Uterus (tissue), 4 donors: ENCODE results near the gene PTPRN. TPM values are rescaled to one million over a fixed set of nuclear protein-coding genes. Genes with fewer than 3 reads are reported as not detected.
"Not testable (repeated sequence)": the region's sequence is repeated elsewhere in the genome, so short reads cannot be mapped to it uniquely, and the experiment has no call there.

Experiments
- DNase-seq, 2 donors: peaks; one replicate each; pipeline ENCODE4 v3.0.0-alpha.2; 2019 to 2020
- H3K27ac ChIP-seq, 2 donors: fragments of 200-600 bp; sonication (generic); 1 replicate in 1 of 2; 2 replicates in 1 of 2; pipeline ENCODE4 v1.5.1; 2016 to 2018
- H3K27me3 ChIP-seq, 2 donors: fragments of 200-600 bp; sonication (generic); one replicate each; pipeline ENCODE4 v1.5.1; 2018 to 2019; ENCODE audit warnings: control low read depth in 1 of 2
- H3K36me3 ChIP-seq, 2 donors: fragments of 200-600 bp; sonication (generic); one replicate each; pipeline ENCODE4 v1.5.1; 2019; ENCODE audit warnings: control low read depth in 1 of 2
- H3K4me1 ChIP-seq, 2 donors: fragments of 200-600 bp; sonication (generic); one replicate each; pipeline ENCODE4 v1.5.1; 2018 to 2019; ENCODE audit warnings: control low read depth in 1 of 2
- H3K4me3 ChIP-seq, 2 donors: fragments of 200-600 bp; sonication (generic); 1 replicate in 1 of 2; 2 replicates in 1 of 2; pipeline ENCODE4 v1.5.1; 2018 to 2019; ENCODE audit warnings: mild to moderate bottlenecking in 1 of 2
- H3K9me3 ChIP-seq, 2 donors: fragments of 200-600 bp; sonication (generic); one replicate each; pipeline ENCODE4 v1.5.1; 2019; ENCODE audit warnings: control low read depth in 1 of 2
- POLR2A ChIP-seq, 2 donors: fragments of 450-650 bp; IDR thresholded peaks; one replicate each; pipeline ENCODE4 v1.6.1; 2016; ENCODE audit warnings: antibody characterized with exemption in 2 of 2, mild to moderate bottlenecking in 1 of 2, moderate library complexity in 1 of 2
- intact Hi-C: fragments of 100-400 bp; cut with DNase I; formaldehyde crosslinking; loops from one replicate; pipeline ENCODE4 v1.15.1; 2023; ENCODE audit warnings: low total_unique reads
- total RNA-seq, 4 donors: library from RNA; depleted of rRNA in 3 of 4; stranded (reverse); fragments of >200 nt in 3 of 4; gene quantifications; one replicate each; pipeline versions ENCODE4 v1.1.0 to v1.2.4, GENCODE V29; 2014 to 2023
- TF ChIP-seq, protein P1 (sequence below), 4 experiments: fragments of 200-600 bp in 2 of 4; fragments of 450-650 bp in 2 of 4; sonication (generic) in 2 of 4; IDR thresholded peaks; one replicate each; pipeline ENCODE4 v1.5.1; 2016 to 2019; ENCODE audit warnings: antibody characterized with exemption in 4 of 4, mild to moderate bottlenecking in 2 of 4, moderate library complexity in 1 of 4
- donor health status: DM: yes; HTN: yes; CAD: no.

PTPRN gene
- total RNA-seq, 4 donors from 2014 or later = 0.21 to 0.55 TPM; not detected in 2

- H3K27me3 ChIP-seq = no peaks in the 10 kb centered on the region
- peak overlapping the region; percentile 92 to 95 for H3K27ac ChIP-seq
- H3K4me3 ChIP-seq = no peak overlapping the region
- no peaks in the 10 kb centered on the region for H3K9me3 ChIP-seq
- no peak for DNase-seq
- H3K4me1 ChIP-seq = peaks cover 4 to 8% of the 10 kb centered on the region in 2 donors
- intact Hi-C loops = no loop called here
- TF ChIP-seq POLR2A (IDR thresholded peaks at IDR 0.05) = no peak
- TF ChIP-seq, protein P1, sequence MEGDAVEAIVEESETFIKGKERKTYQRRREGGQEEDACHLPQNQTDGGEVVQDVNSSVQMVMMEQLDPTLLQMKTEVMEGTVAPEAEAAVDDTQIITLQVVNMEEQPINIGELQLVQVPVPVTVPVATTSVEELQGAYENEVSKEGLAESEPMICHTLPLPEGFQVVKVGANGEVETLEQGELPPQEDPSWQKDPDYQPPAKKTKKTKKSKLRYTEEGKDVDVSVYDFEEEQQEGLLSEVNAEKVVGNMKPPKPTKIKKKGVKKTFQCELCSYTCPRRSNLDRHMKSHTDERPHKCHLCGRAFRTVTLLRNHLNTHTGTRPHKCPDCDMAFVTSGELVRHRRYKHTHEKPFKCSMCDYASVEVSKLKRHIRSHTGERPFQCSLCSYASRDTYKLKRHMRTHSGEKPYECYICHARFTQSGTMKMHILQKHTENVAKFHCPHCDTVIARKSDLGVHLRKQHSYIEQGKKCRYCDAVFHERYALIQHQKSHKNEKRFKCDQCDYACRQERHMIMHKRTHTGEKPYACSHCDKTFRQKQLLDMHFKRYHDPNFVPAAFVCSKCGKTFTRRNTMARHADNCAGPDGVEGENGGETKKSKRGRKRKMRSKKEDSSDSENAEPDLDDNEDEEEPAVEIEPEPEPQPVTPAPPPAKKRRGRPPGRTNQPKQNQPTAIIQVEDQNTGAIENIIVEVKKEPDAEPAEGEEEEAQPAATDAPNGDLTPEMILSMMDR (IDR thresholded peaks at IDR 0.05) = no peak
- H3K36me3 ChIP-seq = no peaks in the 10 kb centered on the region
These were observed 21.5 kb downstream of the PTPRN start for GRCh38 chr2:219287580-219288265.

- H3K4me1 ChIP-seq, H3K9me3 ChIP-seq, intact Hi-C loops, H3K4me3 ChIP-seq, H3K36me3 ChIP-seq, DNase-seq, H3K27me3 ChIP-seq: not testable (repeated sequence)
- peak overlapping the region; percentile 92 to 95 for H3K27ac ChIP-seq
These were observed 22.1 kb downstream of the PTPRN start for GRCh38 chr2:219287116-219287440.

DNA sequence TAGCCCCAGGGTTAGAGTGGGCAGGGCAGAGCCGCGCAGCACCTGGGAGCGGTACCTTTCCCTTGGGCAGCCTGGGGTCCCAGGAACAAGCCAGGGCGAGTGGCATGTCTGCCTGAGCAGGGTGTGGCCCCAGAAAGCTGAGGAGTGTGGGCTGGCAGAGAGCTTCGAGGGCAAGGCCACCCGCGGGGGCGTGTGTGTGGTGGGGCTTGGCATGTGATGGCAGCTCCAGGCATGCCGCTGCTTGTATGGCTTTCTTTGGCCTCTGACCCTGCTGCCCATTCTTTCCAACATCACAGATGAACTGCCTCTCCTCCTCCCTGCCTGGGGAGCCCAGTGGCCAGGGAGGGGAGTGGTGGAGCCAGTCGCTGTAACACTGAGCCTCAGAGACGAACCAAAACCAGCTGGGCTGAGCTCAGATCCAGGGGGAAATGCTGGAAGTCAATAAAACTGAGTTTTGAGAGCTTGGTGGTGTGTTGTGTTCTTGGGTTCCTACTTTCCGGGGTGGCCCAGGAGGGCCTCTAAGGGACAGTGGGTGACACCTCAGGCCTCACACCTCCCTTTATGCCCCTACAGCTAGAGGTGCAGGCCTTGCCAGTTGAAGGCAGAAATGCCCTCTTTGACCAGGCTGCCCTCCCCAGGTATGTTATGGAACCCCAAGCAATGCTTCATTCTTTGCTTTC is 22.6 kb downstream of the PTPRN start:
- Histone ChIP-seq H3K9me3 (no peaks in the 10 kb centered on the region), H3K4me1 (peaks cover 4 to 8% of the 10 kb centered on the region in 2 donors), H3K4me3 (no peak overlapping the region), H3K27me3 (no peaks in the 10 kb centered on the region), H3K27ac (peak overlapping the region; percentile 82 to 95), H3K36me3 (no peaks in the 10 kb centered on the region)
- no peak for DNase-seq
- intact Hi-C loops = no loop called here
- TF ChIP-seq, protein P1 (IDR thresholded peaks at IDR 0.05) = no peak
- TF ChIP-seq POLR2A (IDR thresholded peaks at IDR 0.05) = no peak

- Histone ChIP-seq H3K27ac (peak overlapping the region; percentile 82 to 95), H3K36me3 (no peaks in the 10 kb centered on the region), H3K27me3 (no peaks in the 10 kb centered on the region), H3K4me1 (peaks cover 4 to 8% of the 10 kb centered on the region in 2 donors), H3K4me3 (no peak overlapping the region), H3K9me3 (no peaks in the 10 kb centered on the region)
- intact Hi-C loops = no loop called here
- DNase-seq = peak; percentile 68 to 82
- TF ChIP-seq, protein P1 (IDR thresholded peaks at IDR 0.05) = no peak
- TF ChIP-seq POLR2A (IDR thresholded peaks at IDR 0.05) = no peak
These were observed 23.2 kb downstream of the PTPRN start for GRCh38 chr2:219285894-219286425.

DNA sequence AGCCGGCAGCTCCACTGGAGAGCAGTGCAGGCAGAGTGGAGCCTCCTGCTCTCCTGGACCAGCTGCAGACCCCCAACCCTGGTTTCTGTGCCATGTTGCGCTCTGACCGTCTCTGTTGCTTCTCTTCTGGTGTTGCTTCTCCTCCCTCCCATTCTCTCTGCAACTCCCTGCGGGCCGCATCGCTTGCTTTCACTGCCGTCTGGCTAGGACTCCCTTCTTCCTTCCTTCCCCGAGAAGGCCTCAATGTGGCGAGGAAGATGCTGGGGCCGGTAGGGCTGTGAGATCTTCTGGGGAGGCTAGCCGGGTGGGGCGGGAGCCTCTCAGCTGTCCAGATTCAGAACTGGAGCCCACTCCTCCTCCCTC is 23.8 kb downstream of the PTPRN start:
- TF ChIP-seq, protein P1 (IDR thresholded peaks at IDR 0.05) = no peak
- TF ChIP-seq POLR2A (IDR thresholded peaks at IDR 0.05) = no peak
- Histone ChIP-seq H3K27me3 (no peaks in the 10 kb centered on the region), H3K36me3 (no peaks in the 10 kb centered on the region), H3K4me1 (peaks cover 4 to 8% of the 10 kb centered on the region in 2 donors), H3K9me3 (no peaks in the 10 kb centered on the region), H3K4me3 (no peak overlapping the region), H3K27ac (peak overlapping the region; percentile 82 to 95)
- DNase-seq = no peak
- intact Hi-C loops = no loop called here
